Left lobe of liver (tissue), 2 donors: Measurements from ENCODE around the gene TTC3. TPM values are rescaled to one million over a fixed set of nuclear protein-coding genes. Genes with fewer than 3 reads are reported as not detected.

Experiments used
- ATAC-seq: fragments of 200-7000 bp; cut with Tn5 transposase; one replicate; pipeline ENCODE4 v1.9.1; 2020; ENCODE audit warnings: mild to moderate bottlenecking, moderate library complexity
- DNase-seq: peaks from one replicate; pipeline ENCODE4 v3.0.0-alpha.2; 2020; ENCODE audit warnings: low spot score
- total RNA-seq: library from RNA; stranded (reverse); gene quantifications from one replicate; pipeline ENCODE4 v1.2.1, GENCODE V29; 2021
- donor health status: DM: no; HTN: no; CAD: no; lungs with moderate emphysema.
- donor health status: DM: no; HTN: yes; CAD: no.

The TTC3 gene
- total RNA-seq, 1 donor from 2014 or later: 50.5 TPM

DNA sequence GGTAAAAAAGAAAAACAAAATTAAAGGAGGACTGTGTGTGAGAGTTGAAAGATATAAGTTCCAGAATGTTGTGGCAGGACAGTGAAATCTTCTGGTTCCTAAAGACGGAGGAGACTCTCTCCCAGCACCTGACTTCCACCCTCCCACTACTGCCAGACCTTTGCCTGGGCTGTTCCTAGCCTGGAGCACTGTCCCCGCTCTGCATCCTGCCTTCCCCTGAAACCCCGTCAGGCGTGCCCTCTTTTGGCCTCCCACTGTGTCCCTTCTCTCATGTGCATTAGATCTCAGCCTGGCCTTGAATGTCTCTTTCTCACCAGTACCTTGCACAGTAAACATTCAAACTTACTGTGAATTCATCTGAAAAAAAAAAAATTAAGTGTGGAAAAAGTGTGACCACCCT is 120.0 kb downstream of the TTC3 start:
- ATAC-seq (no peak), DNase-seq (no peak)

DNA sequence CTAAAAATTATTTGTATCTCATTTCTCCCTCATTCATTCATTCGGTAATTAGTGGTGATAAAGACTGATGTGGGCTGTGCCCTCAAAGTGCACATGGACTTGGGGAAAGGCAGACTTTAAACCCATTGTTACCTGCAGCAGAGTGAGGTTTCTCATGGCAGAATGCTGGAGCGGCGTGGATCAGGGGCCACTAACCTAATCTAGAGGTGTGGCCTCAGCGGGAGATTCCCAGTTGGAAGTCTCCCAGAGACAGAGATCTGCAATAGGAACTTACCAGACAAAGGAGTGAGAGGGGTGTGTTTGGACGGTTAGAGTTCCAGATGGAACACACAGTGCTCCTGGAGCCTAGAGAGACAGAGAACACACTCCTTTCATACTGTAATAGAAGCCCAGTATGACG is 120.6 kb downstream of the TTC3 start:
- no peak for DNase-seq
- ATAC-seq: no peak

- DNase-seq: no peak
- no peak for ATAC-seq
Measured at GRCh38 chr21:37195059-37195458, 122.0 kb downstream of the TTC3 start.

DNA sequence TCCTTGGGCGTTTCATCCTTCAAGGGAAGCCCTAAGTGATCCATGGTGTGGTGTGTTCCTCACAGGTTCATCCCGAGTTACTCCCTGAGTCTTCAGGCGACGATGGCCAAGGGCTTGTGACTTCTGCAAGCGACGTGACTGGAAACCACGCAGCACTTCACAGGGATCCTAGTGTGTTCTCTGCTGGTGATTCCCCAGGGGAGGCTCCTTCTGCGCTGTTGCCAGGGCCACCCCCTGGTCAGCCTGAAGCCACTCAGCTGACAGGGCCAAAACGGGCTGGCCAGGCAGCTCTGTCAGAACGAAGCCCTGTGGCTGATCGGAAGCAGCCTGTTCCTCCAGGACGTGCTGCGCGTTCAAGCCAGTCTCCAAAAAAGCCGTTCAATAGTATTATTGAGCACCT is 122.6 kb downstream of the TTC3 start:
- ATAC-seq: no peak

GRCh38 chr21:37196847-37197246 is 123.8 kb downstream of the TTC3 start:
- ATAC-seq (no peak), DNase-seq (no peak)

More for the DNA sequence above, 122.6 kb downstream of the TTC3 start:
- no peak for DNase-seq

DNA sequence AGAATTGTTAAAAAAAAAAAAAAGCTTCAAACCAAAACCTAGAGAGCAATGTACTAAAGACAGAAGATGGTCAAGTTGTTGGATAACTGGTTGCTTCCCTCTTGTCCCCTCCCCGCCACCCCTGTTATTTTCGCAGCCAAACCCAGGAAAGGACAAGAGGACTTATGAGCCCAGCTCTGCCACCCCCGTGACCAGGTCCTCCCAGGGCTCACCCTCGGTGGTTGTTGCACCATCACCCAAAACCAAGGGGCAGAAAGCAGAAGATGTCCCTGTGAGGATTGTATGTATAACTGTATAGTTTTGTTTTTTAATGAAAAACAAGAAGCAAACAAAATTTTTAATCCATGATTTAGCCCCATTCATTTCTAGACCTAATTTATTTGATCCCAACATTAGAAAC is 124.7 kb downstream of the TTC3 start:
- ATAC-seq: no peak

GRCh38 chr21:37199057-37199924 is 126.2 kb downstream of the TTC3 start:
- ATAC-seq (no peak), DNase-seq (no peak)

More for the DNA sequence above, 124.7 kb downstream of the TTC3 start:
- no peak for DNase-seq

DNA sequence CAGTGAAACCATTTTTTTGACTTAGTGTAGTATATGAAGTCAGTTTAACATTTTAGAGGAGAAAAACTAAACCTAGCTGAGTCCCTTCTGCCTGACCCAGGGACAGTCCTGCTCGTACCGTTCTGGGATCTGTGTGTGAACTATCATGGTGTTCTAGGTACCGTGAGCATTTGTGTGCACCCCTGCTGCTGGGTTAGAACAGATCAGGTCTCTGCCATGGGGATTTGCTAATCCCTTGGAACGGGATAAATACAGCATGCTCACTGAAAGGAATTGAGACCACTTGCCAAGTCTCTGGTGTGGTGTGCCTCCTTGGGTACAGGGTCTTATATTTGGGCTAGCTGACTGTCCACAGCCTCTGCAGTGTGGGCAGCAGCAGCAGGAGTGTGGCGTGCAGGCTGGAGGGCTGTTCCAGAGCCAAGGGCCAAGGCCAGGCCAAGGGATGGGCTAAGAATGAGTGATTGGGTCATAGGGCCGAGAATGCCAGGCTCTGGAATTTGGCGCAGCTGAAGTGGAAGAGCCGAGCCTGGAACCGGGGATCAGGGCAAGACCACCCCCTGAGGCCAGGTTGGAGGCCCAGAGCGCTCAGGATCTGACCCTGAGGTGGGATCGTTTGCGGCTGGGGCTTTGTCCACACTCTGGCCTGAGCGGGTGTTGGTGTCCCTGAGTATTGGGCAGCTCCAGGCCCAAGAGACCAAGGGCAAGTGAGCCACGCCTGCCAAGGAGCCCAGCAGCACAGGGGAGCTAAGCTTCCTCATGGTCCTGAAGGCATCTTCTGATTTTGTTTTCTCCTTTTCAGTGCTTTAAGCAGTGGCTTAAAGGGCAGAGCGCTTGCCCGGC is 127.8 kb downstream of the TTC3 start:
- ATAC-seq: no peak
- DNase-seq: no peak

DNA sequence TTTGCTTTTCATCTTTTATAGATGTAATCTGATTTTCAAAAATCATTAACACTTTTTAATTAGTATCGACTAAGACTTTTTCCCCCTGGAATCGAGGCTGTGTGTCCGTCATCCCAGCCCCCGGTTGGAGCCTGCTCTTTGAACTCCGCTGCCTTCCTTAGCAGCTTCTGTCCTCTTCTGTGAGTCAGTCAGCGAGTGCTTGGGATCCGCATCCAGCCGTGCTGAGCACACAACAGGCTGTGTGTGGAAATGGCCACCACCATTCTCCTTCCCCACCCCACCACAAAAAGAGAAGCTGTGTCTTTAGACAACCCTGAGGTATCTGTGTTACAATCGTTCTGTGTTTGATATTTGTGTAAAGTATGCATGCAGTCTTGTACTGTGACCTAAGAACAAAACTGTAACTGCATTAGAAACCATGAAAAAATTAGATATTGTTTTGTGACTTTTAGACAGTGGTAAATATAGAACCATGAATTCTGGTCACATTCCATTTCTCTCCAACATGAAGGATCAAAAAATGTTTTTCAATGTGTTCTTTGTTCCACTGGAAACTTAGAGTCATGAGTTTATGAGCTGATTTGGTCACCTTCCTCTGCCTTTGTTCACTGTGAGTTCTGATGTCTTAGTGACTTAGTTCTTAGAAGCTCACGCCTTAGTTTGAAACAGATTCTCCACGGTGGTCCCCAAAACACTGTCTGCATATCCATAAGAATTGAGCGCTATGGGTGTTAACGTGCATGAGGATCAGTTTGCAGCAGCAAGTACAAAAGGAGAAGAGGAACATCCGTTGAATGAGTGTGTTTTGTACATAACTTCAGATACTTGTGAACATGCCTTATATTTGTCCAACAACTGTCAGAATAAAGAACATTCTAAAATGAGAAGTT is 129.4 kb downstream of the TTC3 start:
- no peak for ATAC-seq
- DNase-seq: no peak

GRCh38 chr21:37204580-37204979 is 131.5 kb downstream of the TTC3 start:
- DNase-seq (no peak), ATAC-seq (no peak)

DNA sequence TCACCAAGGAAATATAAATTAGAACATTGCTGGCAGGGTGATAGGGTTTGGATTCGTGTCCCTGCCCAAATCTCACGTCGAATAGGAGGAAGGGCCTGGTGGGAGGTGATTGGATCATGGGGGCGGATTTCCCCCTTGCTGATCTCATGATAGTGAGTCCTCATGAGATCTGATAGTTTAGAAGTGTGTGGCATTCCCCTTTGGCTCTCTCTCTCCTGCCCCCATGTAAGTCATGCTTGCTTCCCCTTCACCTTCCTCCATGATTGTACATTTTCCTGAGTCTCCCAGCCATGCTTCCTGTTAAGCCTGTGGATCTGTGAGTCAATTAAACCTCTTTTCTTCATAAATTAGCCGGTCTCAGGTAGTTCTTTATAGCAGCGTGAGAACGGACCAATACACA is 133.4 kb downstream of the TTC3 start:
- no peak for ATAC-seq
- DNase-seq: no peak

DNA sequence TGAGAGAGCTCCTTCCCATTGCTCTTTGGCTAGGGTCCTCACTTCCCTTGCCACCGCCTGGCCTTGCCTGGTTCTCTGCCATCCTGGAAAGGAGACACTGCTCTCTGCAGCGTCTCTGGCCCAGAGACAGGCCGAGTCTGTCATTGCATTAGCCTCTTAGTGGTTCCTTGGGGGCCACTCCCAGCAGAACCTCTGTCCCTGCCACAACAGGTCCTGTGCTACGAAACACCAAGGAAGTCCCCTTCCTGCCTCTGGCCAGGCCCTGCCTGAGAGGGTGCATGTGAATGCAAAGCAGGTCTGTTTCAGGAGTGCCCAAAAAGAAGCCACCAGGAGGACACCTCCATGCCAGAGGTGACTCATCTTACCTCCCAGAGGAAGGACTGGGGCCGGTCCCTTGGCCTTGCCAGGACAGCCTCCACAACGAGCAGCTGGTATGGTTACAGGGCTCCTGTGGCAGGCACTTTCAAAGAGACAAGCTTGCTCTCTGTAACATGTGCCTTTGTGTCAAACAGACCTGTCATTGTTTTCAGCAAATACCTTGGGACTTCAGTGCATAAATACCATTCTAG is 134.5 kb downstream of the TTC3 start:
- peak; percentile 46 for ATAC-seq
- no peak for DNase-seq

GRCh38 chr21:37208056-37208721 is 135.1 kb downstream of the TTC3 start:
- ATAC-seq (peak; percentile 77), DNase-seq (peak; percentile 54)

GRCh38 chr21:37208741-37209225 is 135.7 kb downstream of the TTC3 start:
- no peak for DNase-seq
- ATAC-seq: peak; percentile 27

- ATAC-seq: no peak
Measured at GRCh38 chr21:37210130-37210529, 137.1 kb downstream of the TTC3 start.

DNA sequence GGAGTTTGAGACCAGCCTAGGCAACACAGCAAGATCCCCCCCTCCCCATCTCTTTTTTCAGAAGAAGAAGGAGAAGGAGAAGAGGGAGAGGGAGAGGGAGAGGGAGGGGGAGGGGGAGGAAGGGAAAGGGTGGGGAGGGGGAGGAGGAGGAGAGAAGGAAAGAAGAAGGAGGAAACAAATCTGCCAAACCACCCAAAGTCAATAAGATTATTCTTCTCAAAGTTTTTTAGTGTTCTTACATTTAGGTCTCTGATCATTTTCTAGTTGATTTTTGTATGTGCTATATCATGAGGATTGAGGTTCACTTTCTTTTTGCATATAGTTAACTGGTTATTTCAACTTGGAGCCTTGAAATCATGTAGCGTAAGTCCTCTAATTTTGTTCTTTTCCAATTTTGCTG is 137.7 kb downstream of the TTC3 start:
- no peak for ATAC-seq

More at GRCh38 chr21:37210130-37210529, 137.1 kb downstream of the TTC3 start:
- no peak for DNase-seq

DNA sequence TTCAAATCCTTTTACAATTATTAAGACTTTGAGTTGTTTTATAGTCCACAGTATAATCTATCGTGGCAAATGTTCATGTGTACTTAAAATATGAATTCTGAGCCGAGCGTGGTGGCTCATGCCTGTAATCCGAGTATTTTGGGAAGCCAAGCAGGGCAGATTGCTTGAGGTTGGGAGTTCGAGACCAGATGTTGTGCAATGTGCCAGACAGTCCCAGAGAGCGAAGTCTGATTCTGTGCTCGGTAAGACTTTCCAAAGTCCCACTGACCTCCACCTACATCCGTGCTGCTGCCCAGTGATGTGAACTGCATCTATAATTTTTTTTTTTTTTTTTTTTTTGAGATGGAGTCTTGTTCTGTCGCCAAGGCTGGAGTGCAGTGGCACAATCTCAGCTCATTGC is 141.9 kb downstream of the TTC3 start:
- DNase-seq (no peak), ATAC-seq (peak; percentile 15)

More for the DNA sequence above, 137.7 kb downstream of the TTC3 start:
- DNase-seq: no peak

- DNase-seq (no peak), ATAC-seq (no peak)
Measured at GRCh38 chr21:37219761-37220432, 146.8 kb downstream of the TTC3 start.

- DNase-seq (peak; percentile 49), ATAC-seq (peak; percentile 63)
Measured at GRCh38 chr21:37220433-37220980, 147.5 kb downstream of the TTC3 start.
